Uterus (tissue), 2 donors: ENCODE results near the gene NEB.

ENCODE experiments used
- POLR2A ChIP-seq, 2 donors: fragments of 450-650 bp; IDR thresholded peaks; one replicate each; pipeline ENCODE4 v1.6.1; 2016; ENCODE audit warnings: antibody characterized with exemption in 2 of 2, mild to moderate bottlenecking in 1 of 2, moderate library complexity in 1 of 2
- TF ChIP-seq, protein P1 (sequence below), 4 experiments: fragments of 200-600 bp in 2 of 4; fragments of 450-650 bp in 2 of 4; sonication (generic) in 2 of 4; IDR thresholded peaks; one replicate each; pipeline ENCODE4 v1.5.1; 2016 to 2019; ENCODE audit warnings: antibody characterized with exemption in 4 of 4, mild to moderate bottlenecking in 2 of 4, moderate library complexity in 1 of 4

DNA sequence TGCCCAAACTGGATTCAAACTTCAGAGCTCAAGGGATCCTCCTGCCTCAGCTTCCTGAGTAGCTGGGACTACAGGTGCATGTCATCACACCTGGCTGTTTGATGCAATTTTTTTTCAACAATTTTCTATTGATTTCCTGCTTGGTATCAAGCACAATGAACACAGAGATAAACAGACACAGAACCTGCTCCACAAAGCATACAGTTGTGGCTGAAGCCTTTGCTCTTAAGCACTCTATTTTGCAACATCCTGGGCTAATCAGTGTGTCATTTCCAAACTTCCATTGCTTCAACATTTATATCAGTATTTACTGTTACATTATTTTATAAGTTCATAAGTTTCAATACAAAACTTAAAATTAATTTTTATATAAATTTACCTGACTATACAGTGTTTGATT lies 79.4 kb downstream of the NEB start:
- TF ChIP-seq, protein P1, sequence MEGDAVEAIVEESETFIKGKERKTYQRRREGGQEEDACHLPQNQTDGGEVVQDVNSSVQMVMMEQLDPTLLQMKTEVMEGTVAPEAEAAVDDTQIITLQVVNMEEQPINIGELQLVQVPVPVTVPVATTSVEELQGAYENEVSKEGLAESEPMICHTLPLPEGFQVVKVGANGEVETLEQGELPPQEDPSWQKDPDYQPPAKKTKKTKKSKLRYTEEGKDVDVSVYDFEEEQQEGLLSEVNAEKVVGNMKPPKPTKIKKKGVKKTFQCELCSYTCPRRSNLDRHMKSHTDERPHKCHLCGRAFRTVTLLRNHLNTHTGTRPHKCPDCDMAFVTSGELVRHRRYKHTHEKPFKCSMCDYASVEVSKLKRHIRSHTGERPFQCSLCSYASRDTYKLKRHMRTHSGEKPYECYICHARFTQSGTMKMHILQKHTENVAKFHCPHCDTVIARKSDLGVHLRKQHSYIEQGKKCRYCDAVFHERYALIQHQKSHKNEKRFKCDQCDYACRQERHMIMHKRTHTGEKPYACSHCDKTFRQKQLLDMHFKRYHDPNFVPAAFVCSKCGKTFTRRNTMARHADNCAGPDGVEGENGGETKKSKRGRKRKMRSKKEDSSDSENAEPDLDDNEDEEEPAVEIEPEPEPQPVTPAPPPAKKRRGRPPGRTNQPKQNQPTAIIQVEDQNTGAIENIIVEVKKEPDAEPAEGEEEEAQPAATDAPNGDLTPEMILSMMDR (IDR thresholded peaks at IDR 0.05) = no peak
- no peak for TF ChIP-seq POLR2A (IDR thresholded peaks at IDR 0.05)
